Psoas muscle (tissue), 8 donors: ENCODE measurements around the gene GRIN1. TPM values are rescaled to one million over a fixed set of nuclear protein-coding genes. Genes with fewer than 3 reads are reported as not detected.

Source experiments
- ATAC-seq, 4 donors: fragments of 200-7000 bp; cut with Tn5 transposase; one replicate each; pipeline ENCODE4 v1.9.1; 2020; ENCODE audit warnings: moderate library complexity in 3 of 4, mild to moderate bottlenecking in 2 of 4
- DNase-seq, 2 donors: peaks; one replicate each; pipeline ENCODE4 v3.0.0-alpha.2; 2020
- H3K27ac ChIP-seq: fragments of 200-600 bp; one replicate; pipeline ENCODE4 v1.8.0; 2022
- H3K27me3 ChIP-seq, 3 donors: fragments of 200-600 bp in 1 of 3; one replicate each; pipeline versions ENCODE4 v1.6.1 to v1.8.0; 2013 to 2022; ENCODE audit warnings: low read length in 2 of 3, mild to moderate bottlenecking in 2 of 3, moderate library complexity in 1 of 3; ENCODE audit not compliant: insufficient read depth in 3 of 3
- H3K36me3 ChIP-seq, 2 donors: fragments of 200-600 bp in 1 of 2; one replicate each; pipeline versions ENCODE4 v1.6.1 to v1.8.0; 2013 to 2022; ENCODE audit warnings: low read depth in 1 of 2, mild to moderate bottlenecking in 1 of 2, moderate library complexity in 1 of 2; ENCODE audit not compliant: insufficient read depth in 1 of 2
- H3K4me1 ChIP-seq: fragments of 200-600 bp; one replicate; pipeline ENCODE4 v1.8.0; 2022
- H3K4me3 ChIP-seq: fragments of 200-600 bp; one replicate; pipeline ENCODE4 v1.8.0; 2022; ENCODE audit warnings: mild to moderate bottlenecking
- H3K9me3 ChIP-seq: fragments of 200-600 bp; one replicate; pipeline ENCODE4 v1.8.0; 2022
- WGBS, 3 donors: extraction: QIAGEN DNeasy Blood & Tissue Kit; methylation state at CpG; one replicate each; pipeline versions ENCODE4 v1.1.6 to v1.1.7; 2013; 5-methylcytosine and 5-hydroxymethylcytosine counted together
- intact Hi-C, 2 donors: fragments of 100-400 bp; cut with DNase I; formaldehyde crosslinking; loops; one replicate each; pipeline versions ENCODE4 v1.11.0 to v1.14.2; 2022
- polyA plus RNA-seq, 3 donors: library from polyadenylated mRNA; stranded (reverse); fragments of 200-250 nt; gene quantifications; one replicate each; pipeline ENCODE4 v1.2.3, GENCODE V29; 2013
- total RNA-seq, 4 donors: library from RNA; stranded (reverse); fragmentation: NEBNext Ultra II Directional in 2 of 4; extraction: Animal tissue kit (Norgen Biotek cat#: 25700) in 2 of 4; gene quantifications; one replicate each; pipeline versions ENCODE4 v1.2.1 to v1.2.4, GENCODE V29; 2021 to 2023
- TF ChIP-seq, protein P1 (sequence below): fragments of 200-600 bp; IDR thresholded peaks from one replicate; pipeline ENCODE4 v1.8.0; 2022; ENCODE audit warnings: antibody characterized with exemption
- donor health status: healthy with polysubstance abuse.
- donor health status: DM: no; HTN: no; CAD: no; lungs with moderate emphysema.
- donor health status: Bipolar disorder and iron deficiency.
- donor health status: healthy.
- donor health status: DM: yes; HTN: yes; CAD: no.
- donor health status: DM: no; HTN: no; CAD: no.
- donor health status: DM: no; HTN: no; CAD: no.
- donor health status: DM: yes; HTN: yes; CAD: no.

GRIN1 gene
- total and polyA plus RNA-seq, 7 donors = 0.06 TPM; not detected in 6

DNA sequence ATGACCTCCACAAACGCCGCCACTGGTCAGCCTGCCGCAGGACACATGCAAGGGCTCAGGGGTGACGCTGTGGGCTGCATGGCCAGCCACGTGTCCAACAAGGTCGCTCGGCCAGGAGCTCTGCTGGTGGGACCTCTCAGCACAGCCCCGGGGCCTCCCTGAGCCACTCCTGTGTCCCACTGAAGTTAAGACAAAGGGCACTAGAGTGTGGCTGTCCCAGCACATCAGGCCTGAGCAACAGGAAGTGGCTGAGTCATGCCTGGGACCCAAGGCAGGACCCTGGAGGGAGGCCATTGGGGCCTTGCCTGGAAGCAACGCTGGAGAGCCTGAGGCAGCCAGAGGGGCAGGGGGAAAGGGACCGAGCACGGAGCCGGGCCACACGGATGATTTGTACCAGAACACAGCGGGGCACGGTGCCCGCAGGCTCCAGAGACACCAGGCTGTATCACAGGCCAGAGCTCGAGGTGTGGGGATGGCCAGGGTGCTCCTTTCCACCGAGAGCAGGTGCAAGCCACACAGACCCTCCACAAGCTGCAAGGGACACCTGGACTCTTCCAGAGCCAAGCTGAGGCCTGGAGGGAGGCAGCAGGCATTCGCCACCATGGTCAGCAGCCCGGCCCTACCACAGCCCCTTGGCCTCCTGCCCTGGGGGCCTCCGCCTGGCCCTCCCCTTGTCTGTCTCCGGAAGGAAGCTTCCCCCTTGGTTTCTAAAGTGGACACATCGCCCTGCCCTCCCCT is 39.4 kb downstream of the GRIN1 start:
- ATAC-seq (no peak), DNase-seq (no peak)
- Histone ChIP-seq H3K4me1 (no peaks in the 10 kb centered on the region), H3K36me3 (peaks cover 3 to 67% of the 10 kb centered on the region in 2 donors), H3K27ac (no peak overlapping the region), H3K27me3 (no peaks in the 10 kb centered on the region), H3K4me3 (no peak overlapping the region), H3K9me3 (no peaks in the 10 kb centered on the region)
- whole genome bisulfite sequencing, 3 donors = 83 to 89% (median 88%) methylated on average over 21 to 23 of the region's 23 CpGs
- intact Hi-C loops = no loop called here
- TF ChIP-seq, protein P1, sequence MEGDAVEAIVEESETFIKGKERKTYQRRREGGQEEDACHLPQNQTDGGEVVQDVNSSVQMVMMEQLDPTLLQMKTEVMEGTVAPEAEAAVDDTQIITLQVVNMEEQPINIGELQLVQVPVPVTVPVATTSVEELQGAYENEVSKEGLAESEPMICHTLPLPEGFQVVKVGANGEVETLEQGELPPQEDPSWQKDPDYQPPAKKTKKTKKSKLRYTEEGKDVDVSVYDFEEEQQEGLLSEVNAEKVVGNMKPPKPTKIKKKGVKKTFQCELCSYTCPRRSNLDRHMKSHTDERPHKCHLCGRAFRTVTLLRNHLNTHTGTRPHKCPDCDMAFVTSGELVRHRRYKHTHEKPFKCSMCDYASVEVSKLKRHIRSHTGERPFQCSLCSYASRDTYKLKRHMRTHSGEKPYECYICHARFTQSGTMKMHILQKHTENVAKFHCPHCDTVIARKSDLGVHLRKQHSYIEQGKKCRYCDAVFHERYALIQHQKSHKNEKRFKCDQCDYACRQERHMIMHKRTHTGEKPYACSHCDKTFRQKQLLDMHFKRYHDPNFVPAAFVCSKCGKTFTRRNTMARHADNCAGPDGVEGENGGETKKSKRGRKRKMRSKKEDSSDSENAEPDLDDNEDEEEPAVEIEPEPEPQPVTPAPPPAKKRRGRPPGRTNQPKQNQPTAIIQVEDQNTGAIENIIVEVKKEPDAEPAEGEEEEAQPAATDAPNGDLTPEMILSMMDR = no peak

- Histone ChIP-seq H3K4me1 (no peaks in the 10 kb centered on the region), H3K27me3 (no peaks in the 10 kb centered on the region), H3K36me3 (peaks cover 3 to 72% of the 10 kb centered on the region in 2 donors), H3K4me3 (no peak overlapping the region), H3K27ac (no peak overlapping the region), H3K9me3 (no peaks in the 10 kb centered on the region)
- no peak for ATAC-seq
- 87 to 88% (median 88%) methylated on average over 19 of the region's 19 CpGs for WGBS, 3 donors
- DNase-seq = no peak
- intact Hi-C loops = no loop called here
- TF ChIP-seq, protein P1 = no peak
Measured at GRCh38 chr9:137178939-137179630, 40.1 kb downstream of the GRIN1 start.

GRCh38 chr9:137179761-137180160 is 40.8 kb downstream of the GRIN1 start:
- no peak for DNase-seq
- peaks cover 3 to 74% of the 10 kb centered on the region in 2 donors for H3K36me3 ChIP-seq
- intact Hi-C loops = no loop called here
- no peak for ATAC-seq
- no peaks in the 10 kb centered on the region for H3K9me3 ChIP-seq
- TF ChIP-seq, protein P1 = no peak
- H3K27me3 ChIP-seq = no peaks in the 10 kb centered on the region
- no peaks in the 10 kb centered on the region for H3K4me1 ChIP-seq
- 92 to 96% (median 95%) methylated on average over 10 to 17 of the region's 17 CpGs for WGBS, 3 donors
- no peak overlapping the region for H3K27ac ChIP-seq
- no peak overlapping the region for H3K4me3 ChIP-seq

DNA sequence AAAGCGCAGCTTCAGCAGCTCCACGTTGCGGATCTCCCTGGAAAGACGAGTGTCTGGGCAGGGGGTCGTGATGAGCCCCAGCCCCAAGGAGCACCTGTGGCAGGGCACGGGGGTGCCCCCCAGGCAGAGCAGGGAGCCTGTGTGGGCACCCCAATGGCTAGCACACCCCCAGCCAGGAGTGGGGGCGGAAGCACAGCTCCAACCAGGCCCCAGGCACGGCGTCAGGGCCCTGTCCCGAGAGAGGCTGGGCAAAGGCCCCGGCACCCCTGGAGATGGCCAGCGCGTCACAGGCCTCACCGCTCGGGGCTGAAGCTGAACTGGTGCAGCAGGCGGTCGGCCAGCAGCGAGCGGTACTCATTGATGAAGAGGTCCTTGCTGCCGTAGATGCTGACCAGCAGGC is 41.5 kb downstream of the GRIN1 start:
- intact Hi-C loops = no loop called here
- Histone ChIP-seq H3K4me1 (no peaks in the 10 kb centered on the region), H3K9me3 (no peaks in the 10 kb centered on the region), H3K4me3 (no peak overlapping the region), H3K27me3 (no peaks in the 10 kb centered on the region), H3K36me3 (peaks cover 3 to 81% of the 10 kb centered on the region in 2 donors), H3K27ac (no peak overlapping the region)
- no peak for ATAC-seq
- WGBS, 3 donors = 93 to 95% (median 93%) methylated on average over 20 of the region's 20 CpGs
- no peak for DNase-seq
- TF ChIP-seq, protein P1 = no peak
